NCI-H748 treated with DMSO at 0.1 percent for 48 hours (cell line): ENCODE data around the gene CNTN2.

ENCODE experiments used
- DNase-seq: peaks from one replicate; lab custom pipeline; 2025; lab: John Stamatoyannopoulos, UW

The CNTN2 gene

GRCh38 chr1:205122489-205122882 is 79.5 kb downstream of the CNTN2 start:
- DNase-seq: no peak

DNA sequence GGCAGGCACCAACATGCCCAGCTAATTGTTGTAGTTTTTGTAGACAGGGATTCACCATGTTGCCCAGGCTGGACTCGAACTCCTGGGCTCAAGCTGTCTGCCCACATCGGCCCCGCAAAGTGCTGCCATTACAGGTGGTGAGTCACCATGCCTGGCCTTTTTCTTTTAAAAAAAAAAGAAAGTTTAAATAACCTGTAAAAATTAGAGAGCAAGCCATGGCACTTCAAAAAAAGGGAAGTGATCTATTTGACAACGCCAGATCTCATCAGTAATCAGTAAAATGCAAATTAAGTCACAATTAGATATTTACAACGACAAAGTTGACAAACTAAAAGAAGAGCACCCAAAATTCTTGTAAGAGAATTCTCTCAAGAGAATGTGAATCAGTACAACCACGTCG is 81.7 kb downstream of the CNTN2 start:
- no peak for DNase-seq

- DNase-seq: no peak
These were observed 84.6 kb downstream of the CNTN2 start for GRCh38 chr1:205127646-205128045.
